22Rv1 (cell line): ENCODE results near the gene TMEM121.
"Not testable (repeated sequence)": the region's sequence is repeated elsewhere in the genome, so short reads cannot be mapped to it uniquely, and the experiment has no call there.

Experiments
- H3K27ac ChIP-seq: fragments of 450-650 bp; 2 replicates; pipeline ENCODE4 v1.5.1; 2017
- ZFX ChIP-seq: fragments of 450-650 bp; IDR thresholded peaks from 2 replicates; pipeline ENCODE4 v1.6.1; 2017; ENCODE audit warnings: antibody characterized with exemption, borderline replicate concordance
- TF ChIP-seq, protein P1 (sequence below): fragments of 450-650 bp; IDR thresholded peaks from 2 replicates; pipeline ENCODE4 v1.5.1; 2017; ENCODE audit warnings: mild to moderate bottlenecking

The TMEM121 gene

DNA sequence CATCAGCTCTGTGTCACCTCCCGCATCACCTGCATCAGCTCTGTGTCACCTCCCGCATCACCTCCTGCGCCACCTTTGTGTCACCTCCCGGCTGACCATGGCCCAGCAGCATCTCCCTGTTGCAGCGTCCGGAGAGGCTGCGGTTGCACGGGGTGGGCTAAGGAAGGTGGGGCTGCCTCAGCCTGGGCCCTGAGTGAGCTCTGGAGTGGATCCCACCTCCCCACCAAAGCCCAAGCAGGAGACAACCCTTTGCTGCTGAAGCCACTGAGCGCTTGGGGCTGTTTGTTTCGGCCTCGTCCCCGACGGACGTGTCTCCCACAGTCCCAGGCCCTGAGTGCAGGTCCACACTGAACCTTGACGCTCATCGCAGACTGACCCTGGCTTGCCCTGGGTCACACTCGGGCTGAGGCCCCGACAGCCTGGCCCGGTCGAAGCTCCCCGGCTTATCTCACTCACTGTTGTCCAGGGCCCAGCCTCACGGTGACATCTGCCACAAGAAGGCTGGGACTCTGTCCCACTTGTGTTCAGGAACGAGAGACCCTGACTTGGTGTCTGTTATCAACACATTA is 12.2 kb downstream of the TMEM121 start:
- TF ChIP-seq ZFX = no peak
- TF ChIP-seq, protein P1, sequence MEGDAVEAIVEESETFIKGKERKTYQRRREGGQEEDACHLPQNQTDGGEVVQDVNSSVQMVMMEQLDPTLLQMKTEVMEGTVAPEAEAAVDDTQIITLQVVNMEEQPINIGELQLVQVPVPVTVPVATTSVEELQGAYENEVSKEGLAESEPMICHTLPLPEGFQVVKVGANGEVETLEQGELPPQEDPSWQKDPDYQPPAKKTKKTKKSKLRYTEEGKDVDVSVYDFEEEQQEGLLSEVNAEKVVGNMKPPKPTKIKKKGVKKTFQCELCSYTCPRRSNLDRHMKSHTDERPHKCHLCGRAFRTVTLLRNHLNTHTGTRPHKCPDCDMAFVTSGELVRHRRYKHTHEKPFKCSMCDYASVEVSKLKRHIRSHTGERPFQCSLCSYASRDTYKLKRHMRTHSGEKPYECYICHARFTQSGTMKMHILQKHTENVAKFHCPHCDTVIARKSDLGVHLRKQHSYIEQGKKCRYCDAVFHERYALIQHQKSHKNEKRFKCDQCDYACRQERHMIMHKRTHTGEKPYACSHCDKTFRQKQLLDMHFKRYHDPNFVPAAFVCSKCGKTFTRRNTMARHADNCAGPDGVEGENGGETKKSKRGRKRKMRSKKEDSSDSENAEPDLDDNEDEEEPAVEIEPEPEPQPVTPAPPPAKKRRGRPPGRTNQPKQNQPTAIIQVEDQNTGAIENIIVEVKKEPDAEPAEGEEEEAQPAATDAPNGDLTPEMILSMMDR = no peak

GRCh38 chr14:105540811-105541210 is 14.4 kb downstream of the TMEM121 start:
- no peak for TF ChIP-seq ZFX
- TF ChIP-seq, protein P1 = no peak
- H3K27ac ChIP-seq = no peak overlapping the region

More for the DNA sequence above, 12.2 kb downstream of the TMEM121 start:
- no peak overlapping the region for H3K27ac ChIP-seq

DNA sequence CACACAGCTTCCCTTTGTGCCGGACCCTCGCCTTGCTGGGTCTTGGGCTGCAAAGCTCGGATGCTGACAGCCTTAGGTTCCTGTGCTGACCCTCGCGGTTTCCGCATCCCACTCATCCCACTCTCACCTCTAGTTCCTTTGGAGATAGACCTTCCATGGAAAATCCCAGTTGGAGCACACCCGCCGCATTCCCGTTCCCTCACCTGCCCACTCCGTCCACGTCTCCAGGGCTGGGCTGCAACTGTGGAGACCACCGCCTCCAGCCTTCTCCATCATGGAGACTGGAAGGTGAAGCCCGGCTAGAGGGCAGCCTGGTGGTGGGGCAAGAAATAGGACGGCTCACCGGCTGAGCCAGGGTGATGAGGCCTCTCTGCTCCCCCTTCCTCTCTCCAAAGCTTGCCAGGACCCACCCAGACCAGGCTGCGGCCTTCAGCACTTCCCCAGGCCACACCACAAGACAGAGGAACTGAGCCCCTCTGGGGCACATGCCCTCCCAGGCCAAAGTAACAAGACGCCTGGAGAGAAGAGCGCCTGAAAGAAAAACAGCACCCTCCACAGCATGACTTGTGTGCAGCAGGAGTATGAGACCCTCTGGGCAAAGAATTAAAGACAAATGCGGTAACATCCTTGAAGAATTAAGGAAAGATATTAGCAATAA is 15.0 kb downstream of the TMEM121 start:
- H3K27ac ChIP-seq = no peak overlapping the region
- no peak for TF ChIP-seq ZFX
- TF ChIP-seq, protein P1 = no peak

- not testable (repeated sequence) for H3K27ac ChIP-seq
These were observed 19.3 kb downstream of the TMEM121 start for GRCh38 chr14:105545676-105546075.

DNA sequence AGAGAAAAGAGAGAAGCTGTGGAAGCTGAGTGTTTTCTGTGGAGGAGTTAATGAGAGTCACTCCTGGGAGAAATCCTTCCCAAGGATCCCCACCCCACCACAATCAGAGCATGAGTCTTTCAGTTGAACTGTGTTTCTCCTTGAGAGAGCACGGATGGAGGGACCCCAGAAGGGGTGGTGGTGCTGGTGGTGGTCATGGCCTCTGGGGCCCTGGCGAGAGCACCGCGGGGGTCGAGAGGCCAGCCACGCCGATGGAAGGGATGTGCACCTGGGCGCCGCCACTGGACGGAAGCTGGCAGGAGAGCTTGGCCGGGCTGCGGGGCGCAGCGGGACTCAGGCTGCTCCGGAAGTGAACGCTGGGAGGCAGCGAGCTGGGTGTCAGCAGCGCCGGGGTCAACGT is 20.0 kb downstream of the TMEM121 start:
- not testable (repeated sequence) for H3K27ac ChIP-seq

- not testable (repeated sequence) for H3K27ac ChIP-seq
These were observed 20.7 kb downstream of the TMEM121 start for GRCh38 chr14:105547072-105547471.

- no peak for TF ChIP-seq ZFX
- TF ChIP-seq, protein P1 = no peak
These were observed 21.4 kb downstream of the TMEM121 start for GRCh38 chr14:105547741-105548169.

DNA sequence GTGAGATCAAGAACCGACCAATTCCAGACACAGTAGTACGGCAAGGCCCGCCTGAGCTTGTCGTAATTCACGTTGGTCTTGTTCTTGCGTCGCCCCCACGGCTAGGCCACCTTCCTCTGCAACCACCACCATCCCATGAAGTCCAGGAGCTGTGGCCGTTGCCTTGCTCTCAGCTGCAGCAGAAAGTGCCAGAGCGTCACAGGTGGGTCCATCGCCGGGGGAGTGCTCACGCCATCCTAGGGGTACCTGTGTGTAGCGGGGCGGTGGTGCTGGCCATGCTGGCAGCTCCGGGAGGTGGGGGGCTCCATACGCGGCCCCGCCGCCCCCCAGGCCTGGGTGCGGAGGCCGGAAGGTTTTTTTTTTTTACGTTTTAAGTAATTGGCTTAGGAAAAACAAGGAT is 23.1 kb downstream of the TMEM121 start:
- no peak overlapping the region for H3K27ac ChIP-seq
- TF ChIP-seq ZFX = no peak
- TF ChIP-seq, protein P1 = no peak

More at GRCh38 chr14:105547741-105548169, 21.4 kb downstream of the TMEM121 start:
- H3K27ac ChIP-seq = no peak overlapping the region

- TF ChIP-seq ZFX = no peak
- TF ChIP-seq, protein P1 = no peak
- no peak overlapping the region for H3K27ac ChIP-seq
These were observed 27.6 kb downstream of the TMEM121 start for GRCh38 chr14:105554022-105554421.
